Testis (tissue), 3 donors: ENCODE data around the gene NEK11. TPM values are rescaled to one million over a fixed set of nuclear protein-coding genes. Genes with fewer than 3 reads are reported as not detected.

ENCODE experiments used
- DNase-seq: peaks from one replicate; pipeline ENCODE4 v3.0.0-alpha.2; 2019
- H3K27ac ChIP-seq, 2 donors: fragments of 200-600 bp; sonication (generic); one replicate each; pipeline ENCODE4 v1.5.1; 2019
- H3K27me3 ChIP-seq: fragments of 200-600 bp; sonication (generic); one replicate; pipeline ENCODE4 v1.5.1; 2019
- H3K36me3 ChIP-seq: fragments of 200-600 bp; sonication (generic); one replicate; pipeline ENCODE4 v1.5.1; 2017; ENCODE audit warnings: low read depth; ENCODE audit errors: missing control alignments
- H3K4me1 ChIP-seq: fragments of 200-600 bp; sonication (generic); one replicate; pipeline ENCODE4 v1.5.1; 2019
- H3K4me3 ChIP-seq, 2 donors: fragments of 200-600 bp; sonication (generic); one replicate each; pipeline ENCODE4 v1.5.1; 2017 to 2019
- H3K9me3 ChIP-seq: fragments of 200-600 bp; sonication (generic); one replicate; pipeline ENCODE4 v1.5.1; 2017
- POLR2A ChIP-seq: fragments of 450-650 bp; IDR thresholded peaks from one replicate; pipeline ENCODE4 v1.6.1; 2017; ENCODE audit warnings: antibody characterized with exemption, mild to moderate bottlenecking, moderate library complexity
- WGBS, 2 donors: methylation state at CpG; one replicate each; pipeline ENCODE4 v1.1.5; 2018; 5-methylcytosine and 5-hydroxymethylcytosine counted together
- intact Hi-C: fragments of 100-400 bp; cut with DNase I; formaldehyde crosslinking; loops from one replicate; pipeline ENCODE4 v1.15.1; 2023; ENCODE audit warnings: low total_unique reads
- polyA plus RNA-seq: library from polyadenylated mRNA; stranded (reverse); fragments of 350-450 nt; fragmentation: Illumina TruSeq; extraction: RNeasy Lipid Tissue Mini Kit (QIAGEN cat#74804); gene quantifications from one replicate; pipeline ENCODE4 v1.2.3, GENCODE V29; 2014; ENCODE audit warnings: low read depth, low replicate concordance; ENCODE audit not compliant: insufficient read depth
- total RNA-seq, 2 donors: library from RNA; depleted of rRNA; stranded (reverse); fragments of >200 nt; gene quantifications; one replicate each; pipeline ENCODE4 v1.2.3, GENCODE V29; 2016
- TF ChIP-seq, protein P1 (sequence below), 3 experiments: fragments of 450-650 bp in 2 of 3; fragments of 200-600 bp in 1 of 3; sonication (generic) in 1 of 3; IDR thresholded peaks; one replicate each; pipeline ENCODE4 v1.5.1; 2016 to 2019; ENCODE audit warnings: antibody characterized with exemption in 3 of 3, mild to moderate bottlenecking in 2 of 3, moderate library complexity in 1 of 3

The NEK11 gene
- total and polyA plus RNA-seq, 3 donors from 2014 or later = 22.4 to 40.9 (median 35.9) TPM

DNA sequence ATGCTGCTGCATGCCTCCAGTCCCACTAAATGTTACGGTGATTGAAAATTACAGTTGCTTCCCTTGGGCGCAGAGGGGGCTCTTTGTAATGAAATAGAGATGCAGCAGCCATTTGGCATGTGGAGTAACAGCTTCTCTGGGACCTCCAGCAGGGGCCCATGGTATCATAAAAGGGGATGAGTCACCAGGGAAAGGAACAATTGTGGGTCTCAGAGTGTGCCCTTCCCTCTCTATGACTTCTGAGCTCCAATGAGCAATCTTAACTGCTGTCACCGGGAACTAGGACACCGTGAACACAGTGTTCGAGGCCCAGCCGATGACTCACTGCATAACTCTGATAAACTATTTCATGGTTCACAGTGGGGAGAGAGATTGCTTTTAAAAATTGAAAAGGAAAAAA, 190.1 kb downstream of the NEK11 start:
- TF ChIP-seq, protein P1, sequence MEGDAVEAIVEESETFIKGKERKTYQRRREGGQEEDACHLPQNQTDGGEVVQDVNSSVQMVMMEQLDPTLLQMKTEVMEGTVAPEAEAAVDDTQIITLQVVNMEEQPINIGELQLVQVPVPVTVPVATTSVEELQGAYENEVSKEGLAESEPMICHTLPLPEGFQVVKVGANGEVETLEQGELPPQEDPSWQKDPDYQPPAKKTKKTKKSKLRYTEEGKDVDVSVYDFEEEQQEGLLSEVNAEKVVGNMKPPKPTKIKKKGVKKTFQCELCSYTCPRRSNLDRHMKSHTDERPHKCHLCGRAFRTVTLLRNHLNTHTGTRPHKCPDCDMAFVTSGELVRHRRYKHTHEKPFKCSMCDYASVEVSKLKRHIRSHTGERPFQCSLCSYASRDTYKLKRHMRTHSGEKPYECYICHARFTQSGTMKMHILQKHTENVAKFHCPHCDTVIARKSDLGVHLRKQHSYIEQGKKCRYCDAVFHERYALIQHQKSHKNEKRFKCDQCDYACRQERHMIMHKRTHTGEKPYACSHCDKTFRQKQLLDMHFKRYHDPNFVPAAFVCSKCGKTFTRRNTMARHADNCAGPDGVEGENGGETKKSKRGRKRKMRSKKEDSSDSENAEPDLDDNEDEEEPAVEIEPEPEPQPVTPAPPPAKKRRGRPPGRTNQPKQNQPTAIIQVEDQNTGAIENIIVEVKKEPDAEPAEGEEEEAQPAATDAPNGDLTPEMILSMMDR (IDR thresholded peaks at IDR 0.05) = no peak
- Histone ChIP-seq H3K4me3 (no peak overlapping the region), H3K9me3 (no peaks in the 10 kb centered on the region), H3K4me1 (peaks cover 7% of the 10 kb centered on the region), H3K36me3 (no peaks in the 10 kb centered on the region), H3K27me3 (no peaks in the 10 kb centered on the region), H3K27ac (no peak overlapping the region)
- WGBS, 2 donors = 33 to 55% methylated on average over 6 of the region's 6 CpGs
- intact Hi-C loops = no loop called here
- no peak for DNase-seq

DNA sequence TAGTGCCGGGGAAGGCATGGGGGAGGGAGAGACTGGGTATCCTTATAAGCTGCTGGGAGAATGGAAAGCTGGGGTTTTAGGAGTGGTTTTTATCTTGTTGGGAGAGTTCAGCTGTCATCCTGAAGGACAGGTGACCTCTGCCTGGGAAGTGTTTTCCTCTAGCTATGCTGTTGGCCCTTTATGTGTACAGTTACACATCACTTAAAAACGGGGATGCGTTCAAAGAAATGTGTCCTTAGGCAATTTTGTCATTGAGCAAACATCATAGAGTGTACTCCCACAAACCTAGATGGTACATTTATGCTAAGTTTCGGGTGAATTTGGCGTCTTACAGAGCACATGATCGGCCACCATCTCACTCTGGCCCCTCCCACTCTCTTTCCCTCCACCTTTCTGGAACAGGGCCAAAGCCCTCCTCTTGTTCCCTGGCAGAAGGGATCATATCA, 190.6 kb downstream of the NEK11 start:
- intact Hi-C loops = no loop called here
- Histone ChIP-seq H3K9me3 (no peaks in the 10 kb centered on the region), H3K36me3 (no peaks in the 10 kb centered on the region), H3K27ac (no peak overlapping the region), H3K4me3 (no peak overlapping the region), H3K4me1 (peaks cover 7% of the 10 kb centered on the region), H3K27me3 (no peaks in the 10 kb centered on the region)
- TF ChIP-seq, protein P1 (IDR thresholded peaks at IDR 0.05) = no peak
- TF ChIP-seq POLR2A = no peak
- 51 to 58% methylated on average over 6 of the region's 6 CpGs for WGBS, 2 donors
- peak; percentile 15 for DNase-seq

DNA sequence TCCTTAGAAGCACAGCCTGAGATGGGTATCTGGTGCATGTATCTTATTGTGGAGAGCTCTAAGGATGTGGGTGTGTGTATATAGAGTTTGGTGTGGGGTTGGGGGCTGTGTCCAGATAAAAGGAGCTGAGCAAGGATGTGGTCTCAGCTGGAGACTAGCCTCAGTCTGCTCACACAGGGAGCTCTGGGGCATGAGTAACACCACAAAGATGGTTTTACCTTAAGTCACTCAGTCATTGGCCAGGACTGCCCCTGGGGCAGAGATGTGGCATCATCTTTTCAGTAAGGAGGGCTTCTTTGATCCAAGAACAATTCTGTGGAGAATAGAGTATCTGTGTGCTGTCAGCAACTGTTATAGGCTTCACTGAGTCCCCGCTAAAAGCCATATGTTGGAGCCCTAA, 191.5 kb downstream of the NEK11 start:
- 100% methylated on average over 1 of the region's 1 CpG for WGBS, 2 donors
- Histone ChIP-seq H3K36me3 (no peaks in the 10 kb centered on the region), H3K27me3 (no peaks in the 10 kb centered on the region), H3K4me3 (no peak overlapping the region), H3K27ac (no peak overlapping the region), H3K9me3 (no peaks in the 10 kb centered on the region), H3K4me1 (peaks cover 7% of the 10 kb centered on the region)
- intact Hi-C loops = no loop called here
- DNase-seq = no peak
- TF ChIP-seq, protein P1 (IDR thresholded peaks at IDR 0.05) = no peak
- no peak for TF ChIP-seq POLR2A

DNA sequence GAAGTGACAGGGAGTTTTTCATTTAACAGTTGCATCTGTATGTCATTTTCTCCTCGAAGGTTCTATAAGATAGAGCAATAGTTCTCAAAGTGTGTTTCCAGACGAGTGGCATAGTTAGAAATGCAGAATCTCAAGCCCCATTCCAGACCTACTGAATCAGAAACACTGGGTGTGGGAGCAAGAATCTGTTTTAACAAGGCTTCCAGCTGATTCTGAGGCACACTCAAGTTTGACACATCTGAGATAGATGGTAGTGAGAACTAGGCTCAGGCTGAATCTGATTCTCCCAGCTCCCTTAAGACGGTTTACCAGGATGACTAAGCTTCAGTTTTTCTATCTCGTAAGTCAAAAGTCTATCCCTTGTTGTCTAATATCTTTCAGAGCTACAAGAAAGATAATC, 195.1 kb downstream of the NEK11 start:
- no peak for DNase-seq
- Histone ChIP-seq H3K27ac (no peak overlapping the region), H3K36me3 (no peaks in the 10 kb centered on the region), H3K27me3 (no peaks in the 10 kb centered on the region), H3K4me1 (peaks cover 5% of the 10 kb centered on the region), H3K9me3 (no peaks in the 10 kb centered on the region), H3K4me3 (no peak overlapping the region)
- WGBS, 2 donors = 82 to 86% methylated on average over 4 of the region's 4 CpGs
- TF ChIP-seq, protein P1 (IDR thresholded peaks at IDR 0.05) = no peak
- TF ChIP-seq POLR2A = no peak
- intact Hi-C loops = no loop called here

DNA sequence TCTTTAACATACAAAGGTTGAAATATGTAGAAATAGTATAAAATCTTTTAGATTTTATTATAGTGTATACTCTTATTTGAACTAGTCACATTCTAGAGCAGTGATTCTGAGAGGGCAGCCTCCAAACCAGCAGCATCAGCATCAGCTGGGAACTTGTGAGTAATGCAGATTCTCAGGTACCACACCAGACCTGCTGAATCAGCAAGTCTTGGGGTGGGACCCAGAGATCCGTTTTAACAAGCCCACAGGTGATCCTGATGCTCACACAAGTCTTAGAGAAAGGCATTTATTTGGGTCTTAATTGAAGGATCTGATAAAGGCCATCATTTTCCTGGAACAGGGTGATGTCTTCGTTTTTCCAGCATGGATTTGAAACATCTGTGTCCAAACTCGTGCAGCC, 195.9 kb downstream of the NEK11 start:
- H3K4me3 ChIP-seq = no peak overlapping the region
- no peaks in the 10 kb centered on the region for H3K4me1 ChIP-seq
- no peak for TF ChIP-seq POLR2A
- TF ChIP-seq, protein P1 (IDR thresholded peaks at IDR 0.05) = no peak
- WGBS, 2 donors = 76% methylated on average over 3 of the region's 3 CpGs
- no peaks in the 10 kb centered on the region for H3K9me3 ChIP-seq
- no peaks in the 10 kb centered on the region for H3K27me3 ChIP-seq
- no peaks in the 10 kb centered on the region for H3K36me3 ChIP-seq
- no peak overlapping the region for H3K27ac ChIP-seq
- no peak for DNase-seq
- intact Hi-C loops = no loop called here
